Breast epithelium (tissue), 3 donors: ENCODE measurements around the gene CATSPER3.

Experiments used
- POLR2A ChIP-seq: fragments of 450-650 bp; IDR thresholded peaks from one replicate; pipeline ENCODE4 v1.6.1; 2016; ENCODE audit warnings: antibody characterized with exemption, mild to moderate bottlenecking, moderate library complexity
- POLR2AphosphoS5 ChIP-seq, 3 donors: sonication (generic); formaldehyde crosslinking; IDR thresholded peaks; one replicate each; pipeline ENCODE4 v1.6.1; 2017; ENCODE audit warnings: antibody characterized with exemption in 3 of 3
- TF ChIP-seq, protein P1 (sequence below), 3 donors: fragments of 450-650 bp; IDR thresholded peaks; one replicate each; pipeline ENCODE4 v1.5.1; 2016 to 2017; ENCODE audit warnings: antibody characterized with exemption in 3 of 3, mild to moderate bottlenecking in 3 of 3, moderate library complexity in 3 of 3

DNA sequence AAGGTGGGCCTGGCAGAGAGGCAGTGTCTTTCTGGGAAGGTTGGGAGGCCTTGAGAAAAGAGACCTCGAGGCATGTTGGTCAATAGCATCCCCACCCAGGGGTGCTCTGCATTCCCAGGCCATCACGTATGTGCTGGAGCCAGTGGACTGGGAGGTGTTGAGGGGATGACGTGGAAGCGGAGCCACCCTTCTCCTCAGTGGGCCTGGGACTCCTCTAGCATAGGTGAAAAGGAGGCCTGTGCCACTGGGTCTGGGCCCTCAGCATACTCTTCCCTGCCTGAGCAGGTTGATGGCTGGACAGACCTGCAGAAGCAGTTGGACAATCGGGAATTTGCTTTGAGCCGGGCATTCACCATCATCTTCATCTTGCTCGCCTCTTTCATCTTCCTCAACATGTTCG, 40.8 kb downstream of the CATSPER3 start:
- TF ChIP-seq, protein P1, sequence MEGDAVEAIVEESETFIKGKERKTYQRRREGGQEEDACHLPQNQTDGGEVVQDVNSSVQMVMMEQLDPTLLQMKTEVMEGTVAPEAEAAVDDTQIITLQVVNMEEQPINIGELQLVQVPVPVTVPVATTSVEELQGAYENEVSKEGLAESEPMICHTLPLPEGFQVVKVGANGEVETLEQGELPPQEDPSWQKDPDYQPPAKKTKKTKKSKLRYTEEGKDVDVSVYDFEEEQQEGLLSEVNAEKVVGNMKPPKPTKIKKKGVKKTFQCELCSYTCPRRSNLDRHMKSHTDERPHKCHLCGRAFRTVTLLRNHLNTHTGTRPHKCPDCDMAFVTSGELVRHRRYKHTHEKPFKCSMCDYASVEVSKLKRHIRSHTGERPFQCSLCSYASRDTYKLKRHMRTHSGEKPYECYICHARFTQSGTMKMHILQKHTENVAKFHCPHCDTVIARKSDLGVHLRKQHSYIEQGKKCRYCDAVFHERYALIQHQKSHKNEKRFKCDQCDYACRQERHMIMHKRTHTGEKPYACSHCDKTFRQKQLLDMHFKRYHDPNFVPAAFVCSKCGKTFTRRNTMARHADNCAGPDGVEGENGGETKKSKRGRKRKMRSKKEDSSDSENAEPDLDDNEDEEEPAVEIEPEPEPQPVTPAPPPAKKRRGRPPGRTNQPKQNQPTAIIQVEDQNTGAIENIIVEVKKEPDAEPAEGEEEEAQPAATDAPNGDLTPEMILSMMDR (IDR thresholded peaks at IDR 0.05) = no peak
- TF ChIP-seq POLR2AphosphoS5 (IDR thresholded peaks at IDR 0.05) (no peak), POLR2A (no peak)
